HEK293 (cell line): ENCODE measurements around the gene DSN1.

Experiments
- AEBP2 ChIP-seq: fragments of 450-650 bp; formaldehyde crosslinking; IDR thresholded peaks from 2 replicates; pipeline ENCODE4 v1.5.1; 2016; ENCODE audit warnings: missing biosample characterization, missing genetic modification characterization, borderline replicate concordance
- GLI2 ChIP-seq: fragments of 450-650 bp; formaldehyde crosslinking; IDR thresholded peaks from 2 replicates; pipeline ENCODE4; 2017; ENCODE audit warnings: missing biosample characterization, missing genetic modification characterization, low read depth, borderline replicate concordance
- OVOL3 ChIP-seq: fragments of 450-650 bp; formaldehyde crosslinking; IDR thresholded peaks from 2 replicates; pipeline ENCODE4 v1.5.1; 2016; ENCODE audit warnings: missing biosample characterization, missing genetic modification characterization
- ZBTB11 ChIP-seq: fragments of 450-650 bp; formaldehyde crosslinking; conservative IDR thresholded peaks from 2 replicates; pipeline ENCODE4 v1.5.1; 2016; ENCODE audit warnings: low read depth, missing biosample characterization, missing genetic modification characterization
- ZBTB21 ChIP-seq: fragments of 450-650 bp; formaldehyde crosslinking; IDR thresholded peaks from 2 replicates; pipeline ENCODE4 v1.5.1; 2017; ENCODE audit warnings: missing biosample characterization, missing genetic modification characterization
- ZBTB8A ChIP-seq: fragments of 450-650 bp; formaldehyde crosslinking; IDR thresholded peaks from 2 replicates; pipeline ENCODE4 v1.5.1; 2016; ENCODE audit warnings: missing biosample characterization, missing genetic modification characterization
- ZFP37 ChIP-seq: fragments of 450-650 bp; formaldehyde crosslinking; IDR thresholded peaks from 2 replicates; pipeline ENCODE4 v1.5.1; 2016; ENCODE audit warnings: missing biosample characterization, missing genetic modification characterization
- ZNF138 ChIP-seq: fragments of 450-650 bp; formaldehyde crosslinking; IDR thresholded peaks from 2 replicates; pipeline ENCODE4 v1.5.1; 2016; ENCODE audit warnings: missing biosample characterization, missing genetic modification characterization, borderline replicate concordance
- ZNF140 ChIP-seq: fragments of 450-650 bp; formaldehyde crosslinking; IDR thresholded peaks from 2 replicates; pipeline ENCODE4 v1.5.1; 2016; ENCODE audit warnings: missing biosample characterization, missing genetic modification characterization
- ZNF202 ChIP-seq: fragments of 450-650 bp; formaldehyde crosslinking; IDR thresholded peaks from 2 replicates; pipeline ENCODE4 v1.5.1; 2016; ENCODE audit warnings: missing biosample characterization, missing genetic modification characterization, borderline replicate concordance
- ZNF266 ChIP-seq: fragments of 450-650 bp; formaldehyde crosslinking; IDR thresholded peaks from 2 replicates; pipeline ENCODE4 v1.5.1; 2016; ENCODE audit warnings: missing biosample characterization, missing genetic modification characterization, low read depth
- ZNF354C ChIP-seq: fragments of 450-650 bp; formaldehyde crosslinking; IDR thresholded peaks from 2 replicates; pipeline ENCODE4 v1.5.1; 2016; ENCODE audit warnings: missing biosample characterization, missing genetic modification characterization, low read depth, borderline replicate concordance
- ZNF426 ChIP-seq: fragments of 450-650 bp; formaldehyde crosslinking; IDR thresholded peaks from 2 replicates; pipeline ENCODE4 v1.5.1; 2017; ENCODE audit warnings: missing biosample characterization, missing genetic modification characterization, mild to moderate bottlenecking, inconsistent platforms, moderate library complexity
- ZNF433 ChIP-seq: fragments of 450-650 bp; formaldehyde crosslinking; IDR thresholded peaks from 2 replicates; pipeline ENCODE4 v1.5.1; 2016; ENCODE audit warnings: missing biosample characterization, missing genetic modification characterization, low read depth
- ZNF514 ChIP-seq: fragments of 450-650 bp; formaldehyde crosslinking; IDR thresholded peaks from 2 replicates; pipeline ENCODE4 v1.5.1; 2016; ENCODE audit warnings: missing biosample characterization, missing genetic modification characterization
- ZNF518A ChIP-seq: fragments of 450-650 bp; formaldehyde crosslinking; conservative IDR thresholded peaks from 2 replicates; pipeline ENCODE4 v1.5.1; 2016; ENCODE audit warnings: low read depth, missing biosample characterization, missing genetic modification characterization
- ZNF555 ChIP-seq: fragments of 450-650 bp; formaldehyde crosslinking; conservative IDR thresholded peaks from 2 replicates; pipeline ENCODE4 v1.5.1; 2017; ENCODE audit warnings: missing biosample characterization, mild to moderate bottlenecking, missing genetic modification characterization, inconsistent platforms
- ZNF558 ChIP-seq: fragments of 450-650 bp; formaldehyde crosslinking; IDR thresholded peaks from 2 replicates; pipeline ENCODE4 v1.5.1; 2016; ENCODE audit warnings: missing biosample characterization, missing genetic modification characterization
- ZNF560 ChIP-seq: fragments of 450-650 bp; formaldehyde crosslinking; IDR thresholded peaks from 2 replicates; pipeline ENCODE4 v1.5.1; 2017; ENCODE audit warnings: missing biosample characterization, missing genetic modification characterization, borderline replicate concordance
- ZNF629 ChIP-seq: fragments of 450-650 bp; formaldehyde crosslinking; IDR thresholded peaks from 2 replicates; pipeline ENCODE4 v1.5.1; 2017; ENCODE audit warnings: missing biosample characterization, missing genetic modification characterization
- ZNF639 ChIP-seq: fragments of 450-650 bp; formaldehyde crosslinking; IDR thresholded peaks from 2 replicates; pipeline ENCODE4 v1.5.1; 2016; ENCODE audit warnings: missing biosample characterization, missing genetic modification characterization
- ZNF654 ChIP-seq: fragments of 450-650 bp; formaldehyde crosslinking; IDR thresholded peaks from 2 replicates; pipeline ENCODE4 v1.5.1; 2016; ENCODE audit warnings: low read depth, missing biosample characterization, missing genetic modification characterization
- ZNF664 ChIP-seq: fragments of 450-650 bp; formaldehyde crosslinking; IDR thresholded peaks from 2 replicates; pipeline ENCODE4 v1.5.1; 2016; ENCODE audit warnings: missing biosample characterization, missing genetic modification characterization
- ZXDB ChIP-seq: fragments of 450-650 bp; formaldehyde crosslinking; IDR thresholded peaks from 2 replicates; pipeline ENCODE4 v1.5.1; 2016; ENCODE audit warnings: missing biosample characterization, missing genetic modification characterization

The DSN1 gene

GRCh38 chr20:36799313-36799712 is 25.8 kb upstream of the DSN1 start (continued):
- TF ChIP-seq ZBTB11 (tag by site-specific recombination) (peak; percentile 75), GLI2 (tag by site-specific recombination) (peak; percentile 50; the same call in 1 of the 2 replicates), AEBP2 (tag by site-specific recombination) (peak; percentile 55; the same call in 1 of the 2 replicates), ZNF560 (peak; percentile 69; the same call in 1 of the 2 replicates), ZNF639 (tag by site-specific recombination) (0 out of 2 replicates have a peak, but pooled peaks have one; percentile 42), ZNF654 (tag by site-specific recombination) (peak; percentile 40), ZNF433 (peak; percentile 73; the same call in 1 of the 2 replicates), ZNF354C (peak; percentile 91), ZNF426 (tag by site-specific recombination) (peak; percentile 79), ZNF555 (tag by site-specific recombination) (peak; percentile 81), ZBTB8A (peak; percentile 75), ZNF140 (tag by site-specific recombination) (peak; percentile 76), ZNF514 (0 out of 2 replicates have a peak, but pooled peaks have one; percentile 46), ZNF138 (peak; percentile 88; the same call in 1 of the 2 replicates), ZNF664 (peak; percentile 82), ZNF266 (tag by site-specific recombination) (peak; percentile 81), ZNF518A (tag by site-specific recombination) (peak; percentile 89), ZNF202 (peak; percentile 93), ZNF629 (peak; percentile 37; the same call in 1 of the 2 replicates), ZBTB21 (0 out of 2 replicates have a peak, but pooled peaks have one; percentile 28), ZFP37 (tag by site-specific recombination) (0 out of 2 replicates have a peak, but pooled peaks have one; percentile 46), ZNF558 (tag by site-specific recombination) (peak; percentile 83), OVOL3 (tag by site-specific recombination) (0 out of 2 replicates have a peak, but pooled peaks have one; percentile 48), ZXDB (tag by site-specific recombination) (peak; percentile 63)
